Activated CD4-positive, alpha-beta T cell treated with anti-CD3 and anti-CD28 coated beads, Interleukin-2, amount 50 U/mL, for 16 hours (primary cell): ENCODE measurements around the gene FN3K.
"Not testable (repeated sequence)": the region's sequence is repeated elsewhere in the genome, so short reads cannot be mapped to it uniquely, and the experiment has no call there.

Experiments
- DNase-seq: peaks from one replicate; pipeline ENCODE4 v3.0.0-alpha.2; 2020

FN3K gene

GRCh38 chr17:82775001-82775823 lies 39.8 kb downstream of the FN3K start:
- DNase-seq, result no peak

- DNase-seq, result no peak
Observed at GRCh38 chr17:82776454-82776853, 41.0 kb downstream of the FN3K start.

- not testable (repeated sequence) for DNase-seq
Observed at GRCh38 chr17:82777778-82778375, 42.5 kb downstream of the FN3K start.

- no peak for DNase-seq
Observed at GRCh38 chr17:82779541-82779940, 44.1 kb downstream of the FN3K start.

- no peak for DNase-seq
Observed at GRCh38 chr17:82780195-82780594, 44.8 kb downstream of the FN3K start.

- no peak for DNase-seq
Observed at GRCh38 chr17:82780971-82781893, 45.8 kb downstream of the FN3K start.

GRCh38 chr17:82781894-82782274 lies 46.5 kb downstream of the FN3K start:
- peak; percentile 80 for DNase-seq

GRCh38 chr17:82782657-82783207 lies 47.3 kb downstream of the FN3K start:
- no peak for DNase-seq

GRCh38 chr17:82783498-82783897 lies 48.1 kb downstream of the FN3K start:
- no peak for DNase-seq

GRCh38 chr17:82785581-82785980 lies 50.2 kb downstream of the FN3K start:
- not testable (repeated sequence) for DNase-seq

- DNase-seq, result no peak
Observed at GRCh38 chr17:82786427-82786826, 51.0 kb downstream of the FN3K start.

- no peak for DNase-seq
Observed at GRCh38 chr17:82787081-82787848, 51.9 kb downstream of the FN3K start.

- DNase-seq, result no peak
Observed at GRCh38 chr17:82788206-82789001, 53.0 kb downstream of the FN3K start.

- no peak for DNase-seq
Observed at GRCh38 chr17:82789051-82789592, 53.7 kb downstream of the FN3K start.

GRCh38 chr17:82789806-82790205 lies 54.4 kb downstream of the FN3K start:
- no peak for DNase-seq

GRCh38 chr17:82790391-82790790 lies 55.0 kb downstream of the FN3K start:
- no peak for DNase-seq

- DNase-seq, result no peak
Observed at GRCh38 chr17:82791532-82791931, 56.1 kb downstream of the FN3K start.

- no peak for DNase-seq
Observed at GRCh38 chr17:82793974-82794630, 58.7 kb downstream of the FN3K start.

GRCh38 chr17:82794781-82795482 lies 59.5 kb downstream of the FN3K start:
- no peak for DNase-seq

- no peak for DNase-seq
Observed at GRCh38 chr17:82795615-82796014, 60.2 kb downstream of the FN3K start.
